HepG2 (cell line): ENCODE measurements around the gene DDX31. TPM values are rescaled to one million over a fixed set of nuclear protein-coding genes. Genes with fewer than 3 reads are reported as not detected.
A peak's percentile ranks its signal among the peaks of the same experiment; 100 is the strongest.

Source experiments
- ELF4 ChIP-seq: sonication (generic); formaldehyde crosslinking; IDR thresholded peaks from 2 replicates; pipeline ENCODE4 v1.5.0; 2020; ENCODE audit warnings: missing genetic modification reagents, mild to moderate bottlenecking, moderate library complexity, borderline replicate concordance
- FOXA3 ChIP-seq: IDR thresholded peaks from 2 replicates; pipeline ENCODE4 v1.6.1; 2016; ENCODE audit warnings: missing genetic modification reagents, missing compliant biosample characterization
- GATA4 ChIP-seq: sonication (generic); IDR thresholded peaks from 2 replicates; pipeline ENCODE4 v1.6.1; 2016; ENCODE audit warnings: antibody characterized with exemption, low read depth, borderline replicate concordance
- HDAC1 ChIP-seq: sonication (generic); formaldehyde crosslinking; IDR thresholded peaks from 2 replicates; pipeline ENCODE4 v1.5.1; 2020; ENCODE audit warnings: mild to moderate bottlenecking, missing genetic modification reagents
- HOXA9 ChIP-seq: sonication (generic); formaldehyde crosslinking; IDR thresholded peaks from 2 replicates; pipeline ENCODE4 v1.8.1; 2022; ENCODE audit warnings: missing genetic modification reagents, mild to moderate bottlenecking, moderate library complexity, borderline replicate concordance
- MTERF4 ChIP-seq: sonication (generic); formaldehyde crosslinking; IDR thresholded peaks from 2 replicates; pipeline ENCODE4 v1.8.0; 2023; ENCODE audit warnings: mild to moderate bottlenecking, missing genetic modification reagents
- NFATC3 ChIP-seq: sonication (generic); formaldehyde crosslinking; IDR thresholded peaks from 2 replicates; pipeline ENCODE4 v1.5.1; 2020; ENCODE audit warnings: mild to moderate bottlenecking, missing genetic modification reagents
- NFE2 ChIP-seq: sonication (generic); formaldehyde crosslinking; IDR thresholded peaks from 2 replicates; pipeline ENCODE4 v1.4.0; 2020; ENCODE audit warnings: missing genetic modification reagents
- NFYB ChIP-seq: sonication (generic); formaldehyde crosslinking; IDR thresholded peaks from 2 replicates; pipeline ENCODE4 v1.4.0; 2020; ENCODE audit warnings: missing genetic modification reagents
- NONO ChIP-seq, 2 experiments: fragments of 450-650 bp in 1 of 2; sonication (generic) in 1 of 2; formaldehyde crosslinking in 1 of 2; IDR thresholded peaks in 1 of 2; conservative IDR thresholded peaks in 1 of 2; 2 replicates each; pipeline versions ENCODE4 v1.6.1 to v1.8.0; 2017 to 2022; ENCODE audit warnings: mild to moderate bottlenecking in 1 of 2, missing genetic modification reagents in 1 of 2, moderate library complexity in 1 of 2
- PITX1 ChIP-seq: sonication (generic); formaldehyde crosslinking; IDR thresholded peaks from 2 replicates; pipeline ENCODE4 v1.5.1; 2020; ENCODE audit warnings: mild to moderate bottlenecking, missing genetic modification reagents
- PRDM4 ChIP-seq: sonication (generic); formaldehyde crosslinking; IDR thresholded peaks from 2 replicates; pipeline ENCODE4 v1.9.0; 2021; ENCODE audit warnings: missing genetic modification reagents, borderline replicate concordance
- SALL1 ChIP-seq: sonication (generic); formaldehyde crosslinking; IDR thresholded peaks from 2 replicates; pipeline ENCODE4 v1.8.0; 2022; ENCODE audit warnings: mild to moderate bottlenecking, missing genetic modification reagents
- SMYD3 ChIP-seq: sonication (generic); formaldehyde crosslinking; IDR thresholded peaks from 2 replicates; pipeline ENCODE4 v1.8.1; 2023; ENCODE audit warnings: mild to moderate bottlenecking, missing genetic modification reagents
- TBP ChIP-seq: sonication (generic); formaldehyde crosslinking; IDR thresholded peaks from 2 replicates; pipeline ENCODE4 v1.5.0; 2020; ENCODE audit warnings: missing genetic modification reagents
- ZBTB7B ChIP-seq: sonication (generic); formaldehyde crosslinking; IDR thresholded peaks from 2 replicates; pipeline ENCODE4 v1.4.0; 2020; ENCODE audit warnings: missing genetic modification reagents
- ZKSCAN1 ChIP-seq: fragments of 150-350 bp; IDR thresholded peaks from 2 replicates; pipeline ENCODE4 v1.6.1; 2014; ENCODE audit warnings: low read length
- ZNF232 ChIP-seq: sonication (generic); formaldehyde crosslinking; IDR thresholded peaks from 2 replicates; pipeline ENCODE4 v1.4.0; 2020; ENCODE audit warnings: missing genetic modification reagents, borderline replicate concordance
- ZNF253 ChIP-seq: sonication (generic); formaldehyde crosslinking; IDR thresholded peaks from 2 replicates; pipeline ENCODE4 v1.8.0; 2022; ENCODE audit warnings: mild to moderate bottlenecking, missing genetic modification reagents, borderline replicate concordance
- ZNF558 ChIP-seq: sonication (generic); formaldehyde crosslinking; IDR thresholded peaks from 2 replicates; pipeline ENCODE4 v1.9.0; 2022; ENCODE audit warnings: mild to moderate bottlenecking, missing genetic modification reagents, borderline replicate concordance
- ZNF788 ChIP-seq: sonication (generic); formaldehyde crosslinking; IDR thresholded peaks from 2 replicates; pipeline ENCODE4 v1.5.0; 2020; ENCODE audit warnings: mild to moderate bottlenecking, missing genetic modification reagents, borderline replicate concordance
- ZSCAN21 ChIP-seq: sonication (generic); formaldehyde crosslinking; IDR thresholded peaks from 2 replicates; pipeline ENCODE4 v1.8.0; 2022; ENCODE audit warnings: mild to moderate bottlenecking, missing genetic modification reagents, moderate library complexity, borderline replicate concordance
- polyA plus RNA-seq, 8 experiments: library from polyadenylated mRNA; depleted of rRNA in 3 of 8; stranded (reverse) in 7 of 8; unstranded in 1 of 8; fragments of >200 nt; fragmentation: Illumina TruSeq in 4 of 8; extraction: Trizol in 4 of 8; gene quantifications; 2 replicates each; pipeline versions ENCODE4 v1.2.1 to v1.2.3, GENCODE V29; 2011 to 2016; ENCODE audit warnings: low read depth in 4 of 8, missing spikeins in 1 of 8, mixed read lengths in 1 of 8; ENCODE audit not compliant: insufficient read depth in 1 of 8
- total RNA-seq, 5 experiments: library from RNA; depleted of rRNA; stranded (reverse); fragments of >200 nt; fragmentation: Illumina TruSeq; extraction: Trizol; gene quantifications; 2 replicates each; pipeline ENCODE4 v1.2.3, GENCODE V29; 2016; ENCODE audit warnings: low read depth in 1 of 5
- TF ChIP-seq, protein P1 (sequence below): sonication (generic); formaldehyde crosslinking; IDR thresholded peaks from 2 replicates; pipeline ENCODE4 v1.5.0; 2020; ENCODE audit warnings: missing genetic modification reagents
- TF ChIP-seq, protein P2 (sequence below): IDR thresholded peaks from 2 replicates; pipeline ENCODE4 v1.6.1; 2016

Gene DDX31
- total and polyA plus RNA-seq, 2 of the 13 experiments (the other 11 are each of a cell fraction or from before 2014, with no cell fraction given), result 11.4 to 16.3 TPM

GRCh38 chr9:132669698-132670456, at the start of gene DDX31 (continued):
- TF ChIP-seq SMYD3 (CRISPR knock-in tag), result peak; percentile 13; the same call in 1 of the 2 replicates
- peak; percentile 99 for TF ChIP-seq HDAC1 (CRISPR knock-in tag)
- TF ChIP-seq ZBTB7B (CRISPR knock-in tag), result peak; percentile 32
- TF ChIP-seq NFATC3, result peak; percentile 89
- TF ChIP-seq ZKSCAN1, result no peak
- peak; percentile 77; the same call in 1 of the 2 replicates for TF ChIP-seq ELF4 (CRISPR knock-in tag)
- TF ChIP-seq, protein P1, sequence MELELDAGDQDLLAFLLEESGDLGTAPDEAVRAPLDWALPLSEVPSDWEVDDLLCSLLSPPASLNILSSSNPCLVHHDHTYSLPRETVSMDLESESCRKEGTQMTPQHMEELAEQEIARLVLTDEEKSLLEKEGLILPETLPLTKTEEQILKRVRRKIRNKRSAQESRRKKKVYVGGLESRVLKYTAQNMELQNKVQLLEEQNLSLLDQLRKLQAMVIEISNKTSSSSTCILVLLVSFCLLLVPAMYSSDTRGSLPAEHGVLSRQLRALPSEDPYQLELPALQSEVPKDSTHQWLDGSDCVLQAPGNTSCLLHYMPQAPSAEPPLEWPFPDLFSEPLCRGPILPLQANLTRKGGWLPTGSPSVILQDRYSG (CRISPR knock-in tag), result no peak; the same call in 1 of the 2 replicates
- TF ChIP-seq SALL1 (CRISPR knock-in tag), result peak; percentile 96
- TF ChIP-seq ZNF558 (CRISPR knock-in tag), result peak; percentile 87; the same call in 1 of the 2 replicates
- peak; percentile 52; the same call in 1 of the 2 replicates for TF ChIP-seq ZNF232 (CRISPR knock-in tag)
- no peak for TF ChIP-seq NFE2
- TF ChIP-seq NFYB (CRISPR knock-in tag), result no peak
- TF ChIP-seq PITX1, result no peak
- peak; percentile 53; the same call in 1 of the 2 replicates for TF ChIP-seq MTERF4 (CRISPR knock-in tag)
- no peak for TF ChIP-seq PRDM4 (CRISPR knock-in tag)
- TF ChIP-seq GATA4, result 0 out of 2 replicates have a peak, but pooled peaks have one; percentile 16
- TF ChIP-seq FOXA3 (CRISPR knock-in tag), result peak; percentile 39; the same call in 1 of the 2 replicates
- TF ChIP-seq NONO (IDR thresholded peaks at IDR 0.05), result no peak
- peak; percentile 74 for TF ChIP-seq NONO (CRISPR knock-in tag; conservative IDR thresholded peaks at IDR 0.05)
- TF ChIP-seq TBP (CRISPR knock-in tag), result 0 out of 2 replicates have a peak, but pooled peaks have one; percentile 20
- TF ChIP-seq ZSCAN21, result peak; percentile 86
- peak; percentile 85 for TF ChIP-seq ZNF253 (CRISPR knock-in tag)
- TF ChIP-seq, protein P2, sequence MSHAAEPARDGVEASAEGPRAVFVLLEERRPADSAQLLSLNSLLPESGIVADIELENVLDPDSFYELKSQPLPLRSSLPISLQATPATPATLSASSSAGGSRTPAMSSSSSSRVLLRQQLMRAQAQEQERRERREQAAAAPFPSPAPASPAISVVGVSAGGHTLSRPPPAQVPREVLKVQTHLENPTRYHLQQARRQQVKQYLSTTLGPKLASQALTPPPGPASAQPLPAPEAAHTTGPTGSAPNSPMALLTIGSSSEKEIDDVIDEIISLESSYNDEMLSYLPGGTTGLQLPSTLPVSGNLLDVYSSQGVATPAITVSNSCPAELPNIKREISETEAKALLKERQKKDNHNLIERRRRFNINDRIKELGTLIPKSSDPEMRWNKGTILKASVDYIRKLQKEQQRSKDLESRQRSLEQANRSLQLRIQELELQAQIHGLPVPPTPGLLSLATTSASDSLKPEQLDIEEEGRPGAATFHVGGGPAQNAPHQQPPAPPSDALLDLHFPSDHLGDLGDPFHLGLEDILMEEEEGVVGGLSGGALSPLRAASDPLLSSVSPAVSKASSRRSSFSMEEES (CRISPR knock-in tag), result peak; percentile 86
- TF ChIP-seq HOXA9 (CRISPR knock-in tag), result no peak; the same call in 1 of the 2 replicates
- TF ChIP-seq ZNF788, result peak; percentile 93
